GM12878 (cell line): ENCODE results near the gene SIVA1.
"Not testable (repeated sequence)": the region's sequence is repeated elsewhere in the genome, so short reads cannot be mapped to it uniquely, and the experiment has no call there.

Experiments
- ATF3 ChIP-seq: IDR thresholded peaks from 2 replicates; pipeline ENCODE4 v1.6.1; 2011; ENCODE audit warnings: low read depth, mild to moderate bottlenecking, low read length, moderate library complexity, borderline replicate concordance; ENCODE audit errors: extremely low read depth
- CHD2 ChIP-seq: IDR thresholded peaks from 2 replicates; pipeline ENCODE4 v1.6.1; 2011; ENCODE audit warnings: low read depth, low read length, improper control_type of control experiment, borderline replicate concordance
- ESRRA ChIP-seq: IDR thresholded peaks from 2 replicates; pipeline ENCODE4 v1.6.1; 2012; ENCODE audit warnings: mild to moderate bottlenecking, low read length, improper control_type of control experiment
- EZH2 ChIP-seq: IDR thresholded peaks from 2 replicates; pipeline ENCODE4 v1.6.1; 2012; ENCODE audit warnings: low read depth, mild to moderate bottlenecking, control low read depth, inconsistent platforms, low read length, borderline replicate concordance; ENCODE audit not compliant: control insufficient read depth
- MTA3 ChIP-seq: IDR thresholded peaks from 2 replicates; pipeline ENCODE4 v1.6.1; 2012; ENCODE audit warnings: low read length, inconsistent platforms, borderline replicate concordance
- MXI1 ChIP-seq: fragments of 150-350 bp; IDR thresholded peaks from 2 replicates; pipeline ENCODE4 v1.6.1; 2011; ENCODE audit warnings: low read depth, mild to moderate bottlenecking, inconsistent platforms, low read length, improper control_type of control experiment
- REST ChIP-seq: IDR thresholded peaks from 2 replicates; pipeline ENCODE4 v1.6.1; 2012; ENCODE audit warnings: mild to moderate bottlenecking, low read depth, low read length
- SMC3 ChIP-seq: IDR thresholded peaks from 2 replicates; pipeline ENCODE4 v1.6.1; 2011; ENCODE audit warnings: low read length, improper control_type of control experiment, borderline replicate concordance
- SREBF1 ChIP-seq: IDR thresholded peaks from 2 replicates; pipeline ENCODE4 v1.6.1; 2012; ENCODE audit warnings: mild to moderate bottlenecking, low read length
- SRF ChIP-seq, 2 experiments: IDR thresholded peaks; 2 replicates each; pipeline ENCODE4 v1.6.1; 2011; ENCODE audit warnings: low read depth in 2 of 2, low read length in 2 of 2, mild to moderate bottlenecking in 1 of 2, moderate library complexity in 1 of 2
- ZBTB11 ChIP-seq: fragments of 450-650 bp; formaldehyde crosslinking; IDR thresholded peaks from 2 replicates; pipeline ENCODE4 v1.5.0; 2022; ENCODE audit warnings: mild to moderate bottlenecking, missing genetic modification characterization
- ZNF274 ChIP-seq: IDR thresholded peaks from one replicate; pipeline ENCODE4 v1.8.0; 2011; ENCODE audit not compliant: insufficient read length, insufficient read depth
- TF ChIP-seq, protein P1 (sequence below), 3 experiments: IDR thresholded peaks in 2 of 3; conservative IDR thresholded peaks in 1 of 3; 2 replicates each; pipeline ENCODE4 v1.5.1; 2011; ENCODE audit warnings: low read depth in 3 of 3, low read length in 3 of 3, mild to moderate bottlenecking in 3 of 3, control low read depth in 2 of 3, moderate library complexity in 2 of 3, inconsistent platforms in 1 of 3, mixed read lengths in 1 of 3; ENCODE audit not compliant: control insufficient read depth in 2 of 3, insufficient read depth in 1 of 3; ENCODE audit errors: extremely low read depth in 1 of 3
- TF ChIP-seq, protein P2 (sequence below): IDR thresholded peaks from 2 replicates; pipeline ENCODE4 v1.6.1; 2012; ENCODE audit warnings: low read depth, low read length, improper control_type of control experiment

GRCh38 chr14:104729176-104729834 lies 23.6 kb upstream of the SIVA1 start:
- TF ChIP-seq ZBTB11 (CRISPR knock-in tag); MXI1; ATF3; REST; MTA3; ESRRA; EZH2; SREBF1; SRF (IDR thresholded peaks at IDR 0.05; ENCODE audit: low read depth in 2 of 2, low read length in 2 of 2); CHD2; SMC3; ZNF274: not testable (repeated sequence)
- TF ChIP-seq, protein P1, sequence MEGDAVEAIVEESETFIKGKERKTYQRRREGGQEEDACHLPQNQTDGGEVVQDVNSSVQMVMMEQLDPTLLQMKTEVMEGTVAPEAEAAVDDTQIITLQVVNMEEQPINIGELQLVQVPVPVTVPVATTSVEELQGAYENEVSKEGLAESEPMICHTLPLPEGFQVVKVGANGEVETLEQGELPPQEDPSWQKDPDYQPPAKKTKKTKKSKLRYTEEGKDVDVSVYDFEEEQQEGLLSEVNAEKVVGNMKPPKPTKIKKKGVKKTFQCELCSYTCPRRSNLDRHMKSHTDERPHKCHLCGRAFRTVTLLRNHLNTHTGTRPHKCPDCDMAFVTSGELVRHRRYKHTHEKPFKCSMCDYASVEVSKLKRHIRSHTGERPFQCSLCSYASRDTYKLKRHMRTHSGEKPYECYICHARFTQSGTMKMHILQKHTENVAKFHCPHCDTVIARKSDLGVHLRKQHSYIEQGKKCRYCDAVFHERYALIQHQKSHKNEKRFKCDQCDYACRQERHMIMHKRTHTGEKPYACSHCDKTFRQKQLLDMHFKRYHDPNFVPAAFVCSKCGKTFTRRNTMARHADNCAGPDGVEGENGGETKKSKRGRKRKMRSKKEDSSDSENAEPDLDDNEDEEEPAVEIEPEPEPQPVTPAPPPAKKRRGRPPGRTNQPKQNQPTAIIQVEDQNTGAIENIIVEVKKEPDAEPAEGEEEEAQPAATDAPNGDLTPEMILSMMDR (IDR thresholded peaks at IDR 0.05 in 2 of 3, conservative IDR thresholded peaks at IDR 0.05 in 1 of 3; ENCODE audit: control insufficient read depth in 2 of 3, extremely low read depth in 1 of 3, insufficient read depth in 1 of 3, low read depth in 3 of 3, low read length in 3 of 3) = not testable (repeated sequence)
- TF ChIP-seq, protein P2, sequence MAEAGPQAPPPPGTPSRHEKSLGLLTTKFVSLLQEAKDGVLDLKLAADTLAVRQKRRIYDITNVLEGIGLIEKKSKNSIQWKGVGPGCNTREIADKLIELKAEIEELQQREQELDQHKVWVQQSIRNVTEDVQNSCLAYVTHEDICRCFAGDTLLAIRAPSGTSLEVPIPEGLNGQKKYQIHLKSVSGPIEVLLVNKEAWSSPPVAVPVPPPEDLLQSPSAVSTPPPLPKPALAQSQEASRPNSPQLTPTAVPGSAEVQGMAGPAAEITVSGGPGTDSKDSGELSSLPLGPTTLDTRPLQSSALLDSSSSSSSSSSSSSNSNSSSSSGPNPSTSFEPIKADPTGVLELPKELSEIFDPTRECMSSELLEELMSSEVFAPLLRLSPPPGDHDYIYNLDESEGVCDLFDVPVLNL = not testable (repeated sequence)
